SK-N-SH treated with all-trans-retinoic acid at 6 μM for 48 hours (cell line): ENCODE measurements around the gene KRT86.

Experiments
- ATAC-seq: fragments of 200-7000 bp; cut with Tn5 transposase; 3 replicates; pipeline ENCODE4 v1.9.1; 2020; ENCODE audit warnings: mild to moderate bottlenecking, moderate library complexity
- ARNTL ChIP-seq: fragments of 450-650 bp; formaldehyde crosslinking; IDR thresholded peaks from 2 replicates; pipeline ENCODE4 v1.5.0; 2020; ENCODE audit warnings: low read depth, mild to moderate bottlenecking, moderate library complexity, borderline replicate concordance
- BACH2 ChIP-seq: fragments of 250-450 bp; sonication (Bioruptor Pico); IDR thresholded peaks from 2 replicates; pipeline ENCODE4 v1.9.0; 2021; ENCODE audit warnings: mild to moderate bottlenecking, borderline replicate concordance
- CREB5 ChIP-seq: fragments of 250-450 bp; sonication (Bioruptor Pico); IDR thresholded peaks from 2 replicates; pipeline ENCODE4 v1.5.1; 2020; ENCODE audit warnings: low read depth, mild to moderate bottlenecking, moderate library complexity
- CSDC2 ChIP-seq: fragments of 250-450 bp; sonication (Bioruptor Pico); IDR thresholded peaks from 2 replicates; pipeline ENCODE4 v1.5.0; 2020; ENCODE audit warnings: mild to moderate bottlenecking, moderate library complexity
- CSRNP3 ChIP-seq: fragments of 250-450 bp; sonication (Bioruptor Pico); IDR thresholded peaks from 2 replicates; pipeline ENCODE4 v1.5.1; 2021; ENCODE audit warnings: mild to moderate bottlenecking, moderate library complexity
- ESRRG ChIP-seq: fragments of 250-450 bp; sonication (Bioruptor Pico); IDR thresholded peaks from 2 replicates; pipeline ENCODE4 v1.6.1; 2021; ENCODE audit warnings: mild to moderate bottlenecking
- GLIS3 ChIP-seq: fragments of 250-450 bp; sonication (Bioruptor Pico); IDR thresholded peaks from 2 replicates; pipeline ENCODE4 v1.5.0; 2020; ENCODE audit warnings: mild to moderate bottlenecking, moderate library complexity
- ISL1 ChIP-seq: fragments of 250-450 bp; sonication (Bioruptor Pico); IDR thresholded peaks from 2 replicates; pipeline ENCODE4 v2.1.2; 2022; ENCODE audit warnings: mild to moderate bottlenecking, moderate library complexity
- OSR1 ChIP-seq: fragments of 250-450 bp; sonication (Bioruptor Pico); IDR thresholded peaks from 2 replicates; pipeline ENCODE4 v1.8.0; 2022; ENCODE audit warnings: moderate library complexity, mild to moderate bottlenecking, inconsistent platforms
- PATZ1 ChIP-seq: fragments of 250-450 bp; sonication (Bioruptor Pico); IDR thresholded peaks from 2 replicates; pipeline ENCODE4 v1.8.0; 2020; ENCODE audit warnings: mild to moderate bottlenecking, moderate library complexity, borderline replicate concordance
- PPARA ChIP-seq: fragments of 250-450 bp; sonication (Bioruptor Pico); IDR thresholded peaks from 2 replicates; pipeline ENCODE4 v1.5.0; 2020; ENCODE audit warnings: mild to moderate bottlenecking, borderline replicate concordance
- RARB ChIP-seq: fragments of 250-450 bp; sonication (Bioruptor Pico); IDR thresholded peaks from 2 replicates; pipeline ENCODE4 v1.8.0; 2021; ENCODE audit warnings: mild to moderate bottlenecking, moderate library complexity
- SNAI2 ChIP-seq: fragments of 250-450 bp; sonication (Bioruptor Pico); IDR thresholded peaks from 2 replicates; pipeline ENCODE4 v1.5.0; 2020; ENCODE audit warnings: mild to moderate bottlenecking, moderate library complexity
- TCF4 ChIP-seq: fragments of 250-450 bp; sonication (Bioruptor Pico); IDR thresholded peaks from 2 replicates; pipeline ENCODE4 v1.8.0; 2021; ENCODE audit warnings: mild to moderate bottlenecking, moderate library complexity, borderline replicate concordance
- TOX ChIP-seq: fragments of 250-450 bp; sonication (Bioruptor Pico); IDR thresholded peaks from 2 replicates; pipeline ENCODE4 v1.8.0; 2021; ENCODE audit warnings: mild to moderate bottlenecking, moderate library complexity, borderline replicate concordance
- TSHZ2 ChIP-seq: fragments of 250-450 bp; sonication (Bioruptor Pico); IDR thresholded peaks from 2 replicates; pipeline ENCODE4 v1.5.0; 2020; ENCODE audit warnings: mild to moderate bottlenecking, moderate library complexity
- ZC3H10 ChIP-seq: fragments of 250-450 bp; sonication (Bioruptor Pico); IDR thresholded peaks from 2 replicates; pipeline ENCODE4 v1.5.1; 2021; ENCODE audit warnings: mild to moderate bottlenecking, moderate library complexity
- ZFP3 ChIP-seq: fragments of 250-450 bp; sonication (Bioruptor Pico); IDR thresholded peaks from 2 replicates; pipeline ENCODE4 v1.5.0; 2020; ENCODE audit warnings: mild to moderate bottlenecking, moderate library complexity
- ZFP30 ChIP-seq: fragments of 450-650 bp; formaldehyde crosslinking; IDR thresholded peaks from 2 replicates; pipeline ENCODE4 v1.5.0; 2022; ENCODE audit warnings: mild to moderate bottlenecking, moderate library complexity
- ZNF565 ChIP-seq: fragments of 450-650 bp; formaldehyde crosslinking; conservative IDR thresholded peaks from 2 replicates; pipeline ENCODE4 v1.5.0; 2020; ENCODE audit warnings: low read depth, mild to moderate bottlenecking, moderate library complexity
- ZNF70 ChIP-seq: fragments of 450-650 bp; formaldehyde crosslinking; IDR thresholded peaks from 2 replicates; pipeline ENCODE4 v1.5.0; 2020; ENCODE audit warnings: mild to moderate bottlenecking, moderate library complexity
- ZNF8 ChIP-seq: fragments of 450-650 bp; formaldehyde crosslinking; IDR thresholded peaks from 2 replicates; pipeline ENCODE4 v1.5.0; 2020; ENCODE audit warnings: mild to moderate bottlenecking, moderate library complexity

Gene KRT86

GRCh38 chr12:52279422-52280318 is 5.2 kb downstream of the KRT86 start:
- TF ChIP-seq TOX (no peak), CREB5 (CRISPR knock-in tag) (no peak), ESRRG (CRISPR knock-in tag) (no peak), ZNF70 (CRISPR knock-in tag) (no peak), PATZ1 (CRISPR knock-in tag) (no peak), ISL1 (no peak), CSDC2 (CRISPR knock-in tag) (no peak), RARB (CRISPR knock-in tag) (no peak), ZFP3 (CRISPR knock-in tag) (no peak), ZC3H10 (CRISPR knock-in tag) (no peak), ZNF8 (CRISPR knock-in tag) (no peak), OSR1 (CRISPR knock-in tag) (no peak), ZNF565 (CRISPR knock-in tag) (no peak), ARNTL (CRISPR knock-in tag) (no peak)
- TF ChIP-seq, all 23 proteins: peak for 0
- ATAC-seq = no peak

GRCh38 chr12:52280319-52280795 is 5.9 kb downstream of the KRT86 start:
- ATAC-seq = peak; percentile 67
- no peak for TF ChIP-seq ISL1
- TF ChIP-seq TSHZ2 = no peak
- TF ChIP-seq ESRRG (CRISPR knock-in tag) = no peak
- no peak for TF ChIP-seq SNAI2 (CRISPR knock-in tag)
- TF ChIP-seq GLIS3 (CRISPR knock-in tag) = no peak
- TF ChIP-seq, all 23 proteins: peak for 0

GRCh38 chr12:52280796-52281560 is 6.5 kb downstream of the KRT86 start:
- ATAC-seq = peak; percentile 77
- TF ChIP-seq ZFP3 (CRISPR knock-in tag) = no peak
- peak; percentile 59; the same call in 1 of the 2 replicates for TF ChIP-seq TOX
- TF ChIP-seq, all 23 proteins: peak for 1

DNA sequence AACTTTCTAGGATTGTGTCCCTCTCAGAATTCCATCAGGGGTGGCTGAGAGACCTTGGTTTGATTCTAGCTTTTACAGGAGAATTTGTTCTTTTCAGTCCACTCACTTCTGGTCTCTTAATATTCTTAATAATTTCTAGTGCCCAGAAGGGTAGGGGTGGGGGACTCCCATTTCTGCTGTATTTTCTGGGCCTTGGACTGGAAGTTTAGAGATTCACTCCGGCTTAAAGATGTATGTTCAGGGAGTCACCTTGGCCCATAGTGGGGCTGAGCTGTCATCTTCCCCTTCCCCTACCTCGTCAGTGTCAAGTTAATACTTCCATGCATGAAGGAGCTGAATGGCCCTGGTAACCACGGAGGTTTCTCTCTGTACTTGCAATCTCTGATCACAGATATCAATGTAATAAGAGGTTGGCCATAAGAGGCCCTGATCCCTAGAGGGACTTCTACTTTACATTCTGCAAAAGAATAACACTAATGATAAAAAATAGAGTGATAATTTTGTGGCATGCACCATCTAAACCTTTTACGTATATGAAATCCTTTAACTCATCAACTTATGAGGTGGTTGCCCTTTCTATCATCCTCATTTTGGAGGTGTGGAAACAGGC is 10.2 kb downstream of the KRT86 start:
- no peak for ATAC-seq
- no peak for TF ChIP-seq ZFP30
- no peak for TF ChIP-seq CSRNP3 (CRISPR knock-in tag)
- TF ChIP-seq CSDC2 (CRISPR knock-in tag) = no peak
- no peak for TF ChIP-seq CREB5 (CRISPR knock-in tag)
- TF ChIP-seq TCF4 (CRISPR knock-in tag) = no peak
- TF ChIP-seq SNAI2 (CRISPR knock-in tag) = no peak
- no peak for TF ChIP-seq PATZ1 (CRISPR knock-in tag)
- TF ChIP-seq ZNF8 (CRISPR knock-in tag) = no peak
- no peak for TF ChIP-seq ZFP3 (CRISPR knock-in tag)
- TF ChIP-seq GLIS3 (CRISPR knock-in tag) = no peak
- no peak for TF ChIP-seq ZC3H10 (CRISPR knock-in tag)
- no peak for TF ChIP-seq PPARA
- TF ChIP-seq BACH2 (CRISPR knock-in tag) = no peak
